Hepatocyte (in vitro differentiated cells): Measurements from ENCODE around the gene RORB. TPM values are rescaled to one million over a fixed set of nuclear protein-coding genes. Genes with fewer than 3 reads are reported as not detected.

Experiments used
- DNase-seq: peaks from one replicate; pipeline ENCODE4 v3.0.0-alpha.2; 2016; ENCODE audit warnings: low spot score
- H2AFZ ChIP-seq: fragments of 200-600 bp; sonication (generic); 2 replicates; pipeline ENCODE4 v1.6.0; 2016; ENCODE audit warnings: antibody characterized with exemption, mild to moderate bottlenecking
- H3K27ac ChIP-seq: fragments of 200-600 bp; sonication (generic); 2 replicates; pipeline ENCODE4 v1.5.1; 2016; ENCODE audit warnings: mild to moderate bottlenecking
- H3K27me3 ChIP-seq: fragments of 200-600 bp; sonication (generic); 2 replicates; pipeline ENCODE4 v1.6.1; 2016
- H3K36me3 ChIP-seq: fragments of 200-600 bp; sonication (generic); replicated peaks from 2 replicates; pipeline ENCODE4 v1.5.1; 2016; ENCODE audit warnings: low read depth; ENCODE audit not compliant: insufficient read depth
- H3K4me1 ChIP-seq: fragments of 200-600 bp; sonication (generic); 2 replicates; pipeline ENCODE4 v1.5.1; 2016; ENCODE audit warnings: mild to moderate bottlenecking, moderate library complexity; ENCODE audit not compliant: insufficient read depth
- H3K4me2 ChIP-seq: fragments of 200-600 bp; sonication (generic); 2 replicates; pipeline ENCODE4 v1.6.0; 2016
- H3K4me3 ChIP-seq: fragments of 200-600 bp; sonication (generic); 2 replicates; pipeline ENCODE4 v1.5.1; 2016; ENCODE audit warnings: mild to moderate bottlenecking
- H3K79me2 ChIP-seq: fragments of 200-600 bp; sonication (generic); 2 replicates; pipeline ENCODE4 v1.6.0; 2017; ENCODE audit warnings: mild to moderate bottlenecking
- H3K9me2 ChIP-seq: fragments of 200-600 bp; sonication (generic); replicated peaks from 2 replicates; pipeline ENCODE4 v1.6.0; 2017; ENCODE audit warnings: mild to moderate bottlenecking; ENCODE audit not compliant: insufficient read depth
- H3K9me3 ChIP-seq: fragments of 200-600 bp; sonication (generic); 2 replicates; pipeline ENCODE4 v1.5.1; 2016; ENCODE audit warnings: low read depth, mild to moderate bottlenecking
- H4K20me1 ChIP-seq: fragments of 200-600 bp; sonication (generic); 2 replicates; pipeline ENCODE4 v1.6.0; 2016; ENCODE audit warnings: mild to moderate bottlenecking; ENCODE audit not compliant: insufficient read depth, poor library complexity, severe bottlenecking
- CTCF ChIP-seq: fragments of 200-600 bp; sonication (generic); IDR thresholded peaks from 2 replicates; pipeline ENCODE4 v1.5.1; 2016; ENCODE audit warnings: antibody characterized with exemption, mild to moderate bottlenecking; ENCODE audit not compliant: poor library complexity
- EZH2 ChIP-seq: fragments of 200-600 bp; sonication (generic); IDR thresholded peaks from 2 replicates; pipeline ENCODE4 v1.6.1; 2016; ENCODE audit warnings: antibody characterized with exemption, mild to moderate bottlenecking, borderline replicate concordance
- EZH2phosphoT487 ChIP-seq: fragments of 200-600 bp; sonication (generic); IDR thresholded peaks from one replicate; pipeline ENCODE4 v1.6.1; 2018; ENCODE audit warnings: antibody characterized with exemption, mild to moderate bottlenecking, low read depth, moderate library complexity; ENCODE audit not compliant: unreplicated experiment, severe bottlenecking
- WGBS: methylation state at CpG from one replicate; pipeline ENCODE4 v1.1.6; 2016; ENCODE audit warnings: low lambda C conversion rate; ENCODE audit errors: missing lambda C conversion rate; 5-methylcytosine and 5-hydroxymethylcytosine counted together
- polyA plus RNA-seq: library from polyadenylated mRNA; unstranded; fragments of >200 nt; fragmentation: Nextera tagmentation; extraction: Ambion mirVana; gene quantifications from 2 replicates; pipeline ENCODE4 v1.2.1, GENCODE V29; 2016
- total RNA-seq: library from RNA; depleted of rRNA; stranded (reverse); fragments of >200 nt; gene quantifications from 2 replicates; pipeline ENCODE4 v1.2.3, GENCODE V29; 2014

Gene RORB
- total and polyA plus RNA-seq, 2 experiments from 2014 or later: 1.4 TPM; not detected in 1

- Histone ChIP-seq H3K27ac (no peak overlapping the region), H3K9me3 (no peaks in the 10 kb centered on the region), H3K4me3 (no peak overlapping the region), H2AFZ (no peak overlapping the region), H4K20me1 (no peaks in the 10 kb centered on the region), H3K4me2 (no peak overlapping the region), H3K27me3 (no peaks in the 10 kb centered on the region), H3K4me1 (no peaks in the 10 kb centered on the region), H3K79me2 (no peaks in the 10 kb centered on the region), H3K9me2 (no peaks in the 10 kb centered on the region), H3K36me3 (no peaks in the 10 kb centered on the region)
- TF ChIP-seq EZH2: no peak
- TF ChIP-seq CTCF: peak; percentile 53
- 41% methylated on average over 1 of the region's 1 CpG for WGBS
- DNase-seq: peak; percentile 10
Observed at GRCh38 chr9:74577956-74578355, 80.8 kb downstream of the RORB start.

- Histone ChIP-seq H3K9me3 (no peaks in the 10 kb centered on the region), H3K27me3 (no peaks in the 10 kb centered on the region), H3K27ac (no peak overlapping the region), H4K20me1 (no peaks in the 10 kb centered on the region), H3K36me3 (no peaks in the 10 kb centered on the region), H2AFZ (no peak overlapping the region), H3K4me2 (no peak overlapping the region), H3K79me2 (no peaks in the 10 kb centered on the region), H3K9me2 (no peaks in the 10 kb centered on the region), H3K4me1 (no peaks in the 10 kb centered on the region), H3K4me3 (no peak overlapping the region)
- WGBS: 97% methylated on average over 5 of the region's 5 CpGs
- DNase-seq: no peak
- TF ChIP-seq EZH2 (no peak), CTCF (no peak), EZH2phosphoT487 (no peak)
Observed at GRCh38 chr9:74589576-74589975, 92.4 kb downstream of the RORB start.

GRCh38 chr9:74595286-74595685 lies 98.2 kb downstream of the RORB start:
- H3K9me3 ChIP-seq: no peaks in the 10 kb centered on the region
- H3K79me2 ChIP-seq: no peaks in the 10 kb centered on the region
- DNase-seq: no peak
- no peak overlapping the region for H3K27ac ChIP-seq
- H3K36me3 ChIP-seq: no peaks in the 10 kb centered on the region
- TF ChIP-seq EZH2 (no peak), EZH2phosphoT487 (no peak), CTCF (no peak)
- no peak overlapping the region for H3K4me3 ChIP-seq
- no peak overlapping the region for H2AFZ ChIP-seq
- H4K20me1 ChIP-seq: no peaks in the 10 kb centered on the region
- no peaks in the 10 kb centered on the region for H3K9me2 ChIP-seq
- H3K4me1 ChIP-seq: no peaks in the 10 kb centered on the region
- 69% methylated on average over 2 of the region's 2 CpGs for WGBS
- no peak overlapping the region for H3K4me2 ChIP-seq
- H3K27me3 ChIP-seq: no peaks in the 10 kb centered on the region

DNA sequence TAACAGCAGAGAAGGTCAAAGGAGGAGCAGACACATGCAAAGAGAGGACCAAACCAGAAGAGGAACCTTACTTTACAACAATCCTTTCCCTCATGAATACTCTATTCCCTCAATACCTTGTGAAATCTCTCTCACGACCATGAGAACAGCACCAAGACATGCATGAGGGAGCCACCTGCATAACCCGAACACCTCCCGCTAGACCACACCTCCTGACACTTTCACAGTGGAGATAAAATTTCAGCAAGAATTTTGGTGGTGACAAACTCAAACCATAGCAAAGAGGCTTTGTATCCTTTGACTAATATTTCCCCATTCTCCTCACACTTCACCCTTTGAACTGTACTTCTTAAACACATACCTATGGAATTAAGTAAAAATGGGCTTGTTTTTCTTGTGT lies 101.7 kb downstream of the RORB start:
- H3K9me2 ChIP-seq: no peaks in the 10 kb centered on the region
- H3K9me3 ChIP-seq: no peaks in the 10 kb centered on the region
- no peaks in the 10 kb centered on the region for H3K79me2 ChIP-seq
- no peaks in the 10 kb centered on the region for H3K36me3 ChIP-seq
- 75% methylated on average over 3 of the region's 3 CpGs for WGBS
- H3K4me1 ChIP-seq: no peaks in the 10 kb centered on the region
- H3K4me2 ChIP-seq: no peak overlapping the region
- H2AFZ ChIP-seq: no peak overlapping the region
- no peak overlapping the region for H3K4me3 ChIP-seq
- no peak for TF ChIP-seq CTCF
- no peak for TF ChIP-seq EZH2
- TF ChIP-seq EZH2phosphoT487: no peak
- no peaks in the 10 kb centered on the region for H3K27me3 ChIP-seq
- no peak overlapping the region for H3K27ac ChIP-seq
- no peak for DNase-seq
- H4K20me1 ChIP-seq: no peaks in the 10 kb centered on the region
